GM23338 (cell line): Measurements from ENCODE around the gene CS.

Source experiments
- CREB1 ChIP-seq: fragments of 250-450 bp; sonication (Bioruptor Pico); IDR thresholded peaks from 2 replicates; pipeline ENCODE4 v1.5.0; 2020; ENCODE audit warnings: low read depth, mild to moderate bottlenecking, moderate library complexity
- ETS1 ChIP-seq: IDR thresholded peaks from 2 replicates; pipeline ENCODE4 v1.6.1; 2016; ENCODE audit warnings: antibody characterized with exemption
- EZH2 ChIP-seq: fragments of 200-600 bp; sonication (generic); IDR thresholded peaks from one replicate; pipeline ENCODE4 v1.8.0; 2017; ENCODE audit warnings: antibody characterized with exemption, mild to moderate bottlenecking, low read depth; ENCODE audit not compliant: unreplicated experiment
- EZH2phosphoT487 ChIP-seq: fragments of 200-600 bp; sonication (generic); IDR thresholded peaks from one replicate; pipeline ENCODE4 v1.8.1; 2018; ENCODE audit warnings: antibody characterized with exemption; ENCODE audit not compliant: unreplicated experiment
- JUNB ChIP-seq: IDR thresholded peaks from one replicate; pipeline ENCODE4 v1.6.1; 2016; ENCODE audit warnings: antibody characterized with exemption; ENCODE audit not compliant: unreplicated experiment
- NANOG ChIP-seq: IDR thresholded peaks from 2 replicates; pipeline ENCODE4 v1.6.1; 2016; ENCODE audit warnings: antibody characterized with exemption, borderline replicate concordance
- POLR2AphosphoS5 ChIP-seq: IDR thresholded peaks from 2 replicates; pipeline ENCODE4 v1.6.1; 2016; ENCODE audit warnings: antibody characterized with exemption, low read depth
- REST ChIP-seq: IDR thresholded peaks from one replicate; pipeline ENCODE4 v1.6.1; 2018; ENCODE audit warnings: antibody characterized with exemption; ENCODE audit not compliant: unreplicated experiment
- STAT1 ChIP-seq: IDR thresholded peaks from one replicate; pipeline ENCODE4 v1.6.1; 2016; ENCODE audit warnings: antibody characterized with exemption; ENCODE audit not compliant: unreplicated experiment
- ZNF114 ChIP-seq: fragments of 250-450 bp; sonication (Bioruptor Pico); IDR thresholded peaks from 2 replicates; pipeline ENCODE4 v1.5.0; 2020; ENCODE audit warnings: mild to moderate bottlenecking, moderate library complexity
- ZNF331 ChIP-seq: fragments of 250-450 bp; sonication (Bioruptor Pico); IDR thresholded peaks from 2 replicates; pipeline ENCODE4 v1.5.0; 2020; ENCODE audit warnings: low read depth, mild to moderate bottlenecking, moderate library complexity
- ZNF462 ChIP-seq: fragments of 250-450 bp; sonication (Bioruptor Pico); IDR thresholded peaks from 2 replicates; pipeline ENCODE4 v1.5.0; 2020; ENCODE audit warnings: mild to moderate bottlenecking, moderate library complexity
- TF ChIP-seq, protein P1 (sequence below), 2 experiments: fragments of 200-600 bp in 1 of 2; sonication (generic) in 1 of 2; conservative IDR thresholded peaks; 2 replicates each; pipeline versions ENCODE4 v1.5.1 to v1.6.1; 2016 to 2017; ENCODE audit warnings: antibody characterized with exemption in 2 of 2, low read depth in 2 of 2, mild to moderate bottlenecking in 2 of 2, moderate library complexity in 1 of 2

- TF ChIP-seq, protein P1, sequence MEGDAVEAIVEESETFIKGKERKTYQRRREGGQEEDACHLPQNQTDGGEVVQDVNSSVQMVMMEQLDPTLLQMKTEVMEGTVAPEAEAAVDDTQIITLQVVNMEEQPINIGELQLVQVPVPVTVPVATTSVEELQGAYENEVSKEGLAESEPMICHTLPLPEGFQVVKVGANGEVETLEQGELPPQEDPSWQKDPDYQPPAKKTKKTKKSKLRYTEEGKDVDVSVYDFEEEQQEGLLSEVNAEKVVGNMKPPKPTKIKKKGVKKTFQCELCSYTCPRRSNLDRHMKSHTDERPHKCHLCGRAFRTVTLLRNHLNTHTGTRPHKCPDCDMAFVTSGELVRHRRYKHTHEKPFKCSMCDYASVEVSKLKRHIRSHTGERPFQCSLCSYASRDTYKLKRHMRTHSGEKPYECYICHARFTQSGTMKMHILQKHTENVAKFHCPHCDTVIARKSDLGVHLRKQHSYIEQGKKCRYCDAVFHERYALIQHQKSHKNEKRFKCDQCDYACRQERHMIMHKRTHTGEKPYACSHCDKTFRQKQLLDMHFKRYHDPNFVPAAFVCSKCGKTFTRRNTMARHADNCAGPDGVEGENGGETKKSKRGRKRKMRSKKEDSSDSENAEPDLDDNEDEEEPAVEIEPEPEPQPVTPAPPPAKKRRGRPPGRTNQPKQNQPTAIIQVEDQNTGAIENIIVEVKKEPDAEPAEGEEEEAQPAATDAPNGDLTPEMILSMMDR (conservative IDR thresholded peaks at IDR 0.05; ENCODE audit: low read depth in 2 of 2), result no peak
- TF ChIP-seq ZNF114 (CRISPR knock-in tag) (no peak), EZH2 (no peak), NANOG (no peak), POLR2AphosphoS5 (no peak), EZH2phosphoT487 (no peak), JUNB (no peak), ETS1 (no peak), STAT1 (no peak), ZNF331 (no peak), REST (no peak), CREB1 (CRISPR knock-in tag) (no peak), ZNF462 (CRISPR knock-in tag) (no peak)
Observed at GRCh38 chr12:56274299-56274698, 25.8 kb downstream of the CS start.
